GM19193 (cell line): Measurements from ENCODE around the gene FOXR1.

Source experiments
- POLR2A ChIP-seq: IDR thresholded peaks from 4 replicates; pipeline ENCODE4 v1.6.1; 2011; ENCODE audit not compliant: insufficient read depth, insufficient read length; ENCODE audit errors: extremely low read depth

FOXR1 gene

DNA sequence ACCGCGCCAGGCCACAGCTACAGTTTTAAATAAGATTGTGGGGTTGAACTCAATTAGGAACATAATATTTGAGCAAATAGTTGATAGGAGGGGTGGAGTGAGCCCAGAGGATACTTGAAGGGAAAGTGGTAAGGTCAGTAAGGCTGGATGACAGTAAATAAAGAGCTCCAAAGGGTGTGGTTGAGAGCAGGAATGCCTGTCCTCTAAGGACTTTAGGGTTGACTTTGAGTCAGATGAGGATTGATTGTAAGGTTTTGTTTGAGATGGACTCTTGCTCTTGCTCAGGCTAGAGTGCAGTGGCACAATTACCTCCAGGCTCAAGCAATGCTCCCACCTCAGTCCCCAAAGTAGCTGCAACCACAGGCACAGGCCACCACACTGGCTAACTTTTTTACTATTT is 2.4 kb downstream of the FOXR1 start:
- no peak for TF ChIP-seq POLR2A

GRCh38 chr11:118975771-118976709 is 4.5 kb downstream of the FOXR1 start:
- no peak for TF ChIP-seq POLR2A

GRCh38 chr11:118979434-118979833 is 7.9 kb downstream of the FOXR1 start:
- TF ChIP-seq POLR2A: no peak

DNA sequence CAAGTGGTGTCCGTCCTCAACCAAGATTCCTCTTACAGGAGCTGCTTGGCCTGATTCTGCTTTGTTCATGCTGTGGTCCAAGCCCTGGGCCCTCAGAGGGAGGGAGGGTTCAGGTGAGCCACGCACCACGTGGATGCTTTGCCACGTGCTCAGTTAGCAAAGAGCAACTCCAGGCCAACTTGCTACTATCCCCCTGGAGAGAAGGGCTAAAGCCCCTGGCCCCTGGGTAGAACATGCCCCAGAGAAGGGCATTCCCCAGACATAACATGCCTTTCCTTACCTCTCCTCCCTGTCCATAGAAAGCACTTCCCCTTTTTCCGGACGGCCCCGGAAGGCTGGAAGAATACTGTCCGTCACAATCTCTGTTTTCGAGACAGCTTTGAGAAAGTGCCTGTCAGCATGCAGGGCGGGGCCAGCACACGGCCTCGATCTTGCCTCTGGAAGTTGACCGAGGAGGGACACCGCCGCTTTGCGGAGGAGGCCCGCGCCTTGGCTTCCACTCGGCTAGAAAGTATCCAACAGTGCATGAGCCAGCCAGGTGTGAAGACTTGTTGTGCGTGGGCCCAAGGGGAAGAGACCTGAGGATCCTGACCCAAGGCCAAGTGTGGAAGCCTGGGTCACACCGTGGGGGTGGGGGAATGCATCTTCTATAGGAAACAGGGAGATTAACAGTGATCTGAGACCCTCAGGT is 8.8 kb downstream of the FOXR1 start:
- TF ChIP-seq POLR2A: no peak

DNA sequence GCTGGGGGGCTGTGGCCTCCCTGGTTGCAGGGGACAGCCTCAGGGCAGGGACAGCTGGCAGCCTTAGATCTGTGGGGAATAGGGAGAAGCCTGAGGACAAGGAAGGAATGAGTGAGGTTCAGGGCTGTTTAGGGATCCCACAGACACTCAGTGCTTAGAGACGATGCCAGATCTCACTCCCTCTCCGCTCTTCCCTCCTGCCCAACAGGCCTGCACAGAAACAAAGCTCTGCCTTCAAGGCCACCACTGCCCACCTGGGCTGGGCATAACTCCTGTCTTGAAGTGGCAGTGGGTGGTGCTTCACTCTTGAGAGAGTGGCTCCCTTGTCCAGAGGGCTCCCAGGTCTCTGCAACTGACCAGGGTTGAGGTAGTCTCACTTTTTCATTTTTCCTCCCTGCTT is 13.3 kb downstream of the FOXR1 start:
- TF ChIP-seq POLR2A: no peak

GRCh38 chr11:118988280-118988679 is 16.7 kb downstream of the FOXR1 start:
- TF ChIP-seq POLR2A: no peak

DNA sequence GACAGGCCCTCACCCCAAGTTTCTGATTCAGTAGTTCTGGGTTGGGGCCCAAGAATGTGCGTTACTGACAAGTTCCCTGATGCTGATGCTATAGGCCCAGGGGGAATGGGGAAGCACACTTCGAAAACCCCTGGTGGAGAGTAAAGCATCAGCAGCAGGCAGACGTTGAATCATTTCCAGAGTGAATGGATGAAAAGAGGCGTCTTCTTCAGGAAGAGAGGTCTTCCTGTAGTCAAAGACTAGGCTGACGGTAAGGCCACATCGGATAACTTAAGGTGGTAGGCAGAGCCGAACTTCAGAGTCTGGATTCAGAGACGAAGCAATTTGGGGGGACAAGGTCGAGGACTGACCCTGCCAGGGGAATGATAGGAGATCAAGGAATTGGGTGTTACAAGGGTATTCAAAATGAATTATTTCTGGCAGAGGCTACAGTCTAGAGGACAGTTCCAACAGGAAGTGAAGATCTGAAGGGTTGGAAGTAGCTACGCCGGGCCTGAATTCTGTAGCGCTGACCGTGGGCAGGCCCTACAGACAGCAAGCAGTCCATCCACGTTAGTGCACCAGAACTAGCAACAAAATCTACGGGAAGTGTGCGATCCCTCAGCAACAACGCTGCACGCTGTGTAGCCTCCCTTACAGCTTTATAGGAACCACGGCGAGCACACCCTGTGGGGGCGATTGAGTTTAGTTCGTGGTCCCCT is 25.5 kb downstream of the FOXR1 start:
- peak; percentile 11 for TF ChIP-seq POLR2A

- TF ChIP-seq POLR2A: peak; percentile 90
These were observed 26.2 kb downstream of the FOXR1 start, which contains the start of gene CENATAC for GRCh38 chr11:118997627-118998387. TSS of gene CENATAC (plus strand) at chr11:118998138. CDS start at chr11:118998198, 60 bp downstream.

GRCh38 chr11:118998388-118998717 is 26.8 kb downstream of the FOXR1 start:
- TF ChIP-seq POLR2A: no peak

GRCh38 chr11:118998822-118999221 is 27.3 kb downstream of the FOXR1 start:
- TF ChIP-seq POLR2A: no peak

GRCh38 chr11:119000906-119001305 is 29.3 kb downstream of the FOXR1 start:
- TF ChIP-seq POLR2A: no peak

DNA sequence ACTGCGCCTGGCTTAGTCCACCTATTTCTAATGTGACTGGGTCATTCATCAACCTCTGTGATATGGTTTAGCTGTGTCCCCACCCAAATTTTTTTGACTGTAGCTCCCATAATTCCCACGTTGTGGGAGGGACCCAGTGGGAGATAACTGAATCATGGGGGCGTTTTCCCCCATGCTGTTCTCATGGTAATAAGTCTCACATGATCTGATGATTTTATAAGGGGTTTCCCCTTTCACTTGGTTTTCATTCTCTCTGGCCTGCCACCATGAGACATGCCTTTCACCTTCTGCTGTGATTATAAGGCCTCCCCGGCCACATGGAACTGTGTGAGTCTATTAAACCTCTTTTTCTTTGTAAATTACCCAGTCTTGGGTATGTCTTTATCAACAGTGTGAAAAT is 35.1 kb downstream of the FOXR1 start:
- TF ChIP-seq POLR2A: no peak

GRCh38 chr11:119011476-119012053 is 40.0 kb downstream of the FOXR1 start:
- TF ChIP-seq POLR2A: no peak

- TF ChIP-seq POLR2A: no peak
These were observed 41.1 kb downstream of the FOXR1 start for GRCh38 chr11:119012629-119013170.
